C1 segment of cervical spinal cord (tissue), 14 donors: ENCODE measurements around the gene DDX52.
A peak's percentile ranks its signal among the peaks of the same experiment; 100 is the strongest.

Experiments
- DNase-seq, 14 donors: peaks; one replicate each; lab custom pipeline; 2025; lab: John Stamatoyannopoulos, UW

DDX52 gene

DNA sequence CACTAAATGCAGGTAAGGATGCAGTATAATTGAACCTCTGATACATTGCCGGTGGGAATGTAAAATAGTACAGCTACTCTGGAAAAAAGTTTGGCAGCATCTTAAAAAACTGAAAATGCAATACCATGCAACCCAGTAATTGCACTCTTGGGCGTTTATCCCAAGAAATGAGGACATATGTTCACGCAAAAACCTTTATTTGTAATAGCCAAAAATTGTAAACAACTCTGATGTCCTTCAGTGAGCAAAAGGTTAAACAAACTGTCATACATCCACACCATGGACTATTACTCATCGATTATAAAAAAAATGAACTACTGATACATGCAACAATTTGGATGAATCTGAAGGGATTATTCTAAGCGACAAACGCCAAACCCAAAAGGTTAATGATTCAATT lies 51.0 kb downstream of the DDX52 start:
- no peak for DNase-seq

GRCh38 chr17:37585066-37585465 lies 58.2 kb downstream of the DDX52 start:
- DNase-seq: no peak

DNA sequence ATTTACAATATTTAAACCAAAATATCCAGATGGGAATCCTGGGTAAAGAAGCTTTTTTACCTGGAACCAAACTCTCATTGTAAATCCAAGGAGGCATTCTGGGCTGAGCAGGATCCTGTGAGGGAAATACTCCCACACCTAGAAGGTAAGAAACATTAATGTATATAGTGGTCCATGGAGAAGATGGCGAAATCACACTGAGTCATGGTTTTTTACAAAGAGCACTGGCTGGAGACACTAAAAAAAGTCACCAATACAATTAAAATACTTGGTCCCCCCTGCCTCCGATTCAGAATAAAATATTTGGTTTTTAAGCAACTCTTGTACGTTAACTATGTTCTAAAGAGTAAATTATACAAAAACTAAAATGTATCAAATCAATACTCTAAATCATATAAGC lies 67.0 kb downstream of the DDX52 start:
- DNase-seq: no peak

- no peak for DNase-seq
Observed at GRCh38 chr17:37574427-37574826, 68.8 kb downstream of the DDX52 start.

GRCh38 chr17:37571674-37572073 lies 71.6 kb downstream of the DDX52 start:
- DNase-seq: no peak

GRCh38 chr17:37570527-37571093 lies 72.6 kb downstream of the DDX52 start:
- peak in 1 of 14 donors; percentile 25 for DNase-seq

DNA sequence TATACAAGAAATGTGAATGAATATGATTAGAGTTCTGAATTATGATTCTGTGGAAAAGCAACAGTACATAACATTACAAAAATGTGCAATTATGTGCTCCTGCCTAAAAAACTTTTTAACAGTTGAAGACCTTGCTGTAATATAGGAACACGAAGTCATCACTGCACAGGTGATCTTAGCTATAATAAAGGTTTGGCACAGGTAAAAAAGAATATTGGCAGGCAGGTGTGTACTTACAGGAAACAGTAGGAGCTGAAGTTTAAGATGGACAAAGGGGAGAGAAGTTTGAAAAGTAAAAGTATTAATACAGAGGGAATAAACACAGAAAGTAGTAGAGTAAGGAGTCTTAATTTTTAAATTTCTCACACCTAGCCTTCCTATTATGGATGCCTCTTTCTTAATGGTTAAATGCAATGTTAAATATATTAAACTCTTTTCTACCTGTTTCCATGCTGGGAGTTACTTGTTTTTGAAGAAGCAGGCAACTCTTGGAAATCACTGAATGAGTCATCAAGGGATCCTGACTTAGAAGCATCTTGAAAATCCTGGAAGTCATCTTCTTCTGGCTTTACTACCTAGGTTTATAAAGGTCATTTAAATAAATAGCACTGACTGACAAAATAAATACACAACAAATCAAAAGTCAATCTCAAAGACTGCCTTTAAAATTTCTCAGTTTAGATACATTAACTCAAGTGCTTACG lies 74.7 kb downstream of the DDX52 start:
- no peak for DNase-seq

- no peak for DNase-seq
Observed at GRCh38 chr17:37567538-37567937, 75.7 kb downstream of the DDX52 start.

DNA sequence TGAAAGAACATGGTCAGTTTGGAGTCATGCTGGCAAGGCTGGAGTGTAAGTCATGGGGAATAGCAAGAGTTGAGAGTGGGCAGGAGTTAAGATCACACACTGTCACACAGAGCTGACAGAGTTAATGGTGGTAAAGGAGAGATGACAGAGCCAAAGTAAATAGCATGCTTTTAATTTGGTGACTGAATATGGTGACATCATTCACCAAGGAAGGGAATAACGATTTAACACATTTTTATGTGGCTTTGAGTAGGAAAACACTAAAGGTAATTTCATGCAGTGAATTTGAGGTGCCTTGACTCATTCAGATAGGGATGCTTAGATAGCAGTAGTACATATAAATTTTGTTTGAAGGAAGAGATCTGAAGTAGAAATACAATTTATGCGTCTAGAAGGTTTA lies 76.1 kb downstream of the DDX52 start:
- no peak for DNase-seq

DNA sequence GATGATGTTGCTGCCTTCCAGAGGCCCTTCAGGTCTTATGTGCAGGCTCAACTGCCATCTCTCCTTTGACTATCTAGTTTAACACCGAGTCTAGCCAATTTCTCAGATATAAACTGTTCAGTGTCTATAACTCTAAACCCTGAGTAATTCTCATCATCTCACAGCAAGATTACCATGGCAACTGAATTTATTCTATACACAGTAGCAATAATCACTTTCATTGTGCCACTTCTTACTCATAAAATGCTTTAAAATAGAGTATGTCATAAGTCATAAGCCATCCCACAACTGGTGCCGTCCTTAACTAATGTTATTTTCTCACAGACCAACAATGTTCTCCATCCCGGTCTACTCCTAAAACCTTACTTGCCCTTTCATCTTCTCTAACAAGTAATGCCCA lies 79.0 kb downstream of the DDX52 start:
- DNase-seq: no peak

DNA sequence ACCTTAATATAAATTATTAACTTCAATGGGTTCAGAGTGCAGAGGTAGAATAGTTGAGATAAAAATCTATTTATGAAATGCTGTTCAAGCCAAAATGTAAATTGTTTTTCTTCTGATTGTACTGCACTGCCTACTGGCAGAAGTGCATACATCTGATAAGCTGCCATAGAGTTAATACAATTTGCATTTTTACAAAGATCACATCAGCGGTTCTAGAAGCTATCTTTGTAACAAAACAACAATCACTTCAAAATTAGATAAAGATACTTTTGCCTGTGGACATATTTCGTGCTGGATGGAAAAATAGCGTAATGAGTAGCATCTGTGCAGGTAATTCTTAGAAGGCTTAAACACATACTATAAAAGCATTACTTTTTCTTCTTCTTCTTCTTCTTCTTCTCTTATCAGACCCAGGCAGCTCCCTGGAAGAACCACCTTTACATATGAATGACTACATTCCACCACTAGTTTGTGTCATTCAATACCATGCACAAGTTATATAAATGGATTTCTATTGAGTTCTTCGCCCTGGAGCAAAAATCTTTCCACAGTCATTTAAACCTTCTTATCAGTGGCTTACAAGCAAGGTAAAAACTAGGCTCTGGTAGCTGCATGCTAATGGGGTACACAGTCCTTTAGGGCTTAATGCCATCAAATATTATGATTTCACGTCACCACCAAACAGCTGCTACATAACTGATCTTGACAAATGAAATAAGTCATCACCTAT lies 81.1 kb downstream of the DDX52 start:
- no peak for DNase-seq
